ENCODE results near the gene ENPP7.

Gene ENPP7

GRCh38 chr17:79730769-79731483, at the start of gene ENPP7:
Gene ENPP7, plus strand, starts transcription at chr17:79730943. Its CDS starts 197 bp downstream, at chr17:79731140.
- DNase-seq: no peak

DNA sequence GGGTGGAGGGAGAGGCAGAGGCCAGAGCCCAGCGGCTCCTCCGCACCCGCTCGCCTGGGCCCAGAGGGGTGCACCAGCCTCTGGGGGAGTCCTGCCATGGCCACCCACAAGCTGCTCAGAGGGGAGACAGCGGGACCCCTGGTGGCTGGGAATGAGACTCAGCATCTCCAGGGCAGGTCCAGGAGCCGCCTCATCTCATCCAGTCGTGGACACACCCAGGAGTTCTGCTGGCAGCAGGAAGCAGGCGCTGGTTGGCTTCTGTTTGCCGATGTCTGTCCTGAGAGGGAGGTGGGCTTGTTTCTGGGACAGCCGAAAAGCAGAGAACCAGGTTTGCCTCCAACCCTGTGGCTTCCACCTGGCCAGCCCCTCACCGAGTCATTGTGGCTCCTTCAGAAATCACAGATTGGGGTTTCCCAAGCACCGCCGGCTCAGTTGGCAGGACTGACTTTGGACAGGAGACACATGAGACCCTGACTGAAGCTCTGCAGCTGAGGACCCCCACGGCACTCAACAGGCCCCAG, 49.6 kb upstream of the ENPP7 start:
- no peak for DNase-seq

- no peak for DNase-seq
Measured at GRCh38 chr17:79681628-79682261, 49.0 kb upstream of the ENPP7 start.

DNA sequence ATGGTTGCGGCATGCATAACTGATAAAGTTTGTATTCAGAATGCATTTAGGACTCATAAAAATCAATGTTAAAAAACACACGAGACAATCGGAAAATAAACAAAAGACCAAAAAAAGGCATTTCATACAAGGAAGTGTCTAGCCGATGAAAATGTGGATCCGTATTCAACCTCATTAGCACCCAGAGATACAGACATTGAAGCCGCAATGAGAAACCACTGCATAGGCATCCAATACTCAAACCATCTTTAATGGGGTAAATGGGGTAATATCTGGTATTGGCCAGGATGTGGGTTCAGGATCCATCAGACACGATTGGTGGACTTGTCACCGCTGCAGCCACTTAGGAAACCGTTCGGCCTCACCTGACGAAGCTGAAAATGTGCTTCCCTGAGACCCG, 47.4 kb upstream of the ENPP7 start:
- no peak for DNase-seq

DNA sequence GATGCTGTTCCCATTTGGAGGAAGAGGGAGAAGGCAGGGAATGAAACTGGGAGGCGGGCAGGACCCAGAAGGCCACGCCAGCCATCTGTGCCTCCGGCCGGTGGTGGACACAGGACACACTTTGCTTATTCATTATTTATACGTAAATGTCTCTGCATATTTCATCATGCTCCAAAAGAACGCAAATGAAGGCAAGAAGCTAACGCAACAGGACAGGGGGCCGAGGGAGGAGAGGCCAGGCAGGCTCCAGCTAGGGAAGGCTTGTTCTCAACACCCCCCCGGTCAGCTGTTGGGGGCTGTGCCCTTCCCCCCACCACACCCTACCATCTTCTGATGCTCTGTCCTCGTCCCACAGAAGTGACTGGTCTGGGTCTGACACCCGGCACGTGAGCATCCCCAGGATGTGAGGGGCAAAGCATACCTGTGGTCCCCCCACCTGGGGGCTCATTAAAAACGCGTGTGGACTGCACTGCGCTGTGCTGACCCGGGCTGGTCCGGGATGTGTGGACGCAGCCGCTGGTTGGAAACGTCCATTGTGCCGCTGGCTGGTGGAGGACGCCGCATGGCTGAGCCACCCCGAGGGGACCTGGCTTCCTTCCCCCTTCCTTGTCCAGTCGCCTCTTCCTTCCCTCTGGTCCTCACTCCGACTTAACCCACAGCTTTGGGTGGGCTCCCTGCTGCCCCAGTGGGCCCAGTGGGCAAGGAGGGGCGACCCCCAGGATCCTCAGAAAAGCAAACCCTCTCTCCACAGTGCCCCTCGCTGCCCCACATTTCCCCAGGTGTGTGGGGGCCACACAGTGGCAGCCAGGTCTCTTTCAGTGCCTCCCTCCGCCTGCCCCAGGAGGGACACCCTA, 46.4 kb upstream of the ENPP7 start:
- DNase-seq: no peak

GRCh38 chr17:79685121-79685520, 45.6 kb upstream of the ENPP7 start:
- no peak for DNase-seq

DNA sequence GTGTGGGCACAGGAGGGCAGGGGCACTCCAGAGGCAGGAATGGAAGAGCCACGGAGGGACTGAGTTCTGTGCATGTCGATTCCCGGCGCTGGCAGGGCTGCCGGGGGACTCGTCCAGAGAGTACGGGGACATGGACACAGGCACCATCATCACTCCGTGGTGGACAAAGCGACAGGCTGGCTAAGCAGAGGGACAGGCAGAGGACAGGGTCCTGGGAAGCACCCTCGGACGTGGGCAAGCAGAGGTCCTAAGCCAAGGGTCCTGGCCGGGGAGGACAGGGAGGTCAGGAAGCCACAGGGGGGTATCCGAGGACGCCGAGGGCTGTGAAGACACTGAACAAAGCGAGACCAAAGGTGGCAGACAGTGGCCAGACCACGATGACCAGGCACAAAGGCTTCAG, 44.3 kb upstream of the ENPP7 start:
- DNase-seq: no peak

- DNase-seq: no peak
Measured at GRCh38 chr17:79690466-79690865, 40.3 kb upstream of the ENPP7 start.

DNA sequence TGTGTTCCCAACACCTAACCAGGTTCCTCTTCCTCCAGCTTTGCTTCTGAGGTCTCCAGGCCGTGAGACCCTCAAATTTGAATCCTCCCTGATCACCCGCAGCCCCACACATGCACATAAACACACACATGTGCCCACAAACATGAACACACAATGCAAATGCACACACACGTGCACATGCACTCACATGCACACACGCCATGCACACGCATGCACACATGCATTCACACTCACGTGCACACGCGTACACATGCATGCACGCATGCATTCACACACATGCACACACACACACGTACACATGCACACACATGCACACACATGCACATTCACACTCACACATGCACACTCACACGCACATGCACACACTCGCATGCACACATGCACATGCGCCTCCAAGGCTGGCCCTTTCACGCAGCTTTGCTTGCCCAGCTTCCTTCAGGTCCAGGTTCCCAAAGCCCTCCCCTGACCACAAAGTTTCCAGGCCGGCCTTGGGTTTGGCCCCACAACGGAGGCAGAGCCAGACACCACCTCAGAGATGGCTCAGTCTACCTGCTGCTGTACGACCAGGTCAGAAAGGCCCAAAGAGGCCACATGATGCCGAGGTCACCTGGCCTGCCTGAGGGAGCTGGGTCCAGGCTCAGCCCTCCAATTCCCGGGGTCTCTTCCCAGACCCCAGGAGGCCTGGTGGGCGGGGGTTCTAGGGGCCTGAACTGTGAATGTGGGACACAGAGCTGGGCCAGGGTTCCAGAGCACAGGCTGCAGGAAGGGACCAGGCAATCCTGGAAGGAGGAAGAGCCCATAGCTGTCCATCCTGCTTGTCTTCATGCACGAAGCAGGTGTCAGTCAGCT, 39.5 kb upstream of the ENPP7 start:
- no peak for DNase-seq

DNA sequence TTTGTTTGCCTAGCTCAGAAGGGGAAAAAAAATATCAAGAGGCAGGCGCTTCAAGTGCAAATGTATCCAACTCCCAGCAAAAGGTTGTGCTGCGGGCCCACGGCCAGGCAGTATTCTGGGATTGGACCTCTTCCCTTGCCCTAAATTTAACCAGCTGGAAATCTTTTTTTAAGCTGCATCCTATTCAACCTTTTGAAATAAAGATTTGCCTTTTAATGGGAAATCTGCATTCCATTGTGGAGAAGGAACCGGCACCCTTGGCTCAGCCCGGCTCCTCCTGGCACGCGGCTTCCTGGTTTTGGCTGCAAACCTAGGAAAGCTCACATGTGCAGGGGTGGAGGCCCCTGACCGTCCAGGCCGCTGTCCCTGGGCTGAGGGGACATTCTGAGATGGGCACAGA, 38.8 kb upstream of the ENPP7 start:
- no peak for DNase-seq

GRCh38 chr17:79693419-79693818, 37.3 kb upstream of the ENPP7 start:
- DNase-seq: no peak

DNA sequence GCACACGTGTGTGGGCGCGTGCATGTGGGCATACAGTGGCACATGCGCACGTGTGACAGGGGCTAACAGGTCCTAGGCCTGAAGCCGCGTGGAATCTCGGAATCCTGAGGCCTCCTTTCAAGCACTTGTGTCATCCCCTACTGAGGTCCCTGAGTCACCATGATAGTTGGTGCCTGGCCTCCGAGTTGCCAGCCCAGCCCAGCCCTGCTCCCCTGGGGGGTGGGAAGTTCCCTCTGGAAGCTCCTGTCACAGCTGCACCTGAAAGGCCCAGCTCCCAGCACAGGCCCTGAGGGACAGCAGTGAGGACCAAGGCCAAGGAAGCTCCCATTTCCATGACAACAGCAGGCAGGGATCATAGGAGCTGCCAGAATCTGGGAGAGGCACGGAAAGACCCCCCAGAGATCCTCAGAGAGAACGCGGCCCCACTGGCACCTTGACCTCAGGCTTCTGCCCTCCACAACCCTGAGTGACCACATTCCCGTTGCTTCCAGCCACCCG, 35.4 kb upstream of the ENPP7 start:
- DNase-seq: no peak

GRCh38 chr17:79695797-79696609, 34.7 kb upstream of the ENPP7 start:
- no peak for DNase-seq

DNA sequence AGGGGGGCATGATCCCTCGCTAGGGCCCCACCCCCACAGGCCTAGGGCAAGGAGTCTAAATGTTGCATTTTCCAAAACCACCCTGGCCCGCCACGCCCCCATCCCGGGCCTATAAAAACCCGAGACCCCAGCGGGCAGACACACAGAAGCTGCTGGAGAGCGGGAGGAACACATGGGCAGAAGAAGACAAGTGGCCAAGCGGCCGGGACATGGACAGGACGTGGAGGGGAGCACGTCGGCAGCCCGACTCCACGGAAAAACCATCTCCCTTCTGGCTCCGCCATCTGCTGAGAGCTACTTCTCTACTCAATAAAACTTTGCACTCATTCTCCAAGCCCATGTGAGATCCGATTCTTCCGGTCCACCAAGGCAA, 34.1 kb upstream of the ENPP7 start:
- DNase-seq: no peak

DNA sequence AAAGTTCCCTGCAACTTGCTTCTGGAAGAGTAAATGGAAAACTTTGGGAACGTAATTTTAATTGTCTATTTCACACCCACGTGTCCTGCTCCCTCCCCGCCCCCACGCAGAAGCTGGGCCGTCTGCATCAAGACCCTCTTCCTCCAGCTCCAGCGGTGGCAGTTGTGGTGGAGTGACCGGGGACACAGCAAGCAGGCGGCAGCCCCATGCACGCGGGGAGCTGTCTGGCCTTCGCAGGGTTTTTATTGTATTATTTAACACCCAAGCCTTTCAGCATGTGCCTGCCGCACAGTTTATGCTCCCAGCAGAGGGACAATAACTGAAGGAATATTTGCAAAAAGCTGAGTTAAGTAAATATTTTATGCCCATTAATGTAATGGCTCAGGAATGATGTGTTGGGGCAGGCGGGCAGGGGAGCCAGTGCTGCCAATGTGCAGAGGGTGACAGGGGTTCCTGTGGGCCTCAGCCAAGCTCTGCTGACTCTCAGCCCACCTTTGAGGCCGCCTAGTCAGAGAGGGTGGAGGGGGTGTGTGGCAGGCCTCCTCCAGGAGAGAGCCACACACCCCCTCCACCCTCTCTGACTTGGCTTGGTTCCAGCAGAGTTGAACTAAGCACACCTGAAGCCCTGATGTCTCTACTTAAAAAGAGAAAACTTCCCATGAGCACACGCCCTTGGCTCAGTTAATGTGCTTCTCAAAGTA, 32.4 kb upstream of the ENPP7 start:
- DNase-seq: no peak

DNA sequence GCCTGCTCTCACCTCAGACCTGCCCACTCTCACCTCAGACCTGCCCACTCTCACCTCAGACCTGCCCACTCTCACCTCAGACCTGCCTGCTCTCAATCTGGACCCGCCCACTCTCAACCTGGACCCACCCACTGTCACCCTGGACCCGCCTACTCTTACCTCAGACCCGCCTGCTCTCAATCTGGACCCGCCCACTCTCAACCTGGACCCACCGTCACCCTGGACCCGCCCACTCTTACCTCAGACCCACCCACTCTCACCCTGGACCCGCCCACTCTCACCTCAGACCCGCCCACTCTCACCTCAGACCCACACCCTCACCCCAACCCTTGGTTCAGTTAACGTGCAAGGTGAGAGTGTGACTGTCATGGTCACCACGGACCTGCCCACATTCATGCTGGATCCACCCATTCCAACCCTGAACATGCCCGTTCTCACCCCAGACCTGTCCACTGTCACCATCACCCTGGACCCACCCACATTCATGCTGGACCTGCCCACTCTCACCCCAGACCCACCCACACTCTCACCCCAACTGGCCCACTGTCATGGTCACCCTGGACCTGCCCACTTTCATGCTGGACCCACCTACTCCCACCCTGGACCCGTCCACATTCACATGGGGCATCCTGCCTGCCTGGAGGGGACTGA, 31.2 kb upstream of the ENPP7 start:
- DNase-seq: no peak

DNA sequence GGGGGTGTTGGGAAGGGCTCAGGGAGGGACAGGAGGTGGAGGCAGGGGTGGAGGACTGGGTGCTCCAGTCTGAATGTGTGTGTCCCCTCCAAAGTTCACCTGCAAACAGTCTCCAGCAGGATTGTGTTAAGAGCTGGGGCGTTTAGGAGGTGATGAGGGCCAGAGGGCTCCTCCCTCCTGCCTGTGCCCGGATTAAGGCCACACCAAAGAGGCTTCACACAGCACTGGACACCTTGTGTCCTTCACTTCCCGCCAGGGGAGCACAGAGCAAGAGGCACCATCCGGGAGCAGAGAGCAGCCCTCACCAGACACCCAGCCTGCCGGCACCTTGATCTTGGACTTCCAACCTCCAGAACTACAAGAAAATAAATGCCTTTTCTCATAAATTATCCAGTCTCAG, 30.2 kb upstream of the ENPP7 start:
- DNase-seq: no peak

GRCh38 chr17:79702034-79702433, 28.7 kb upstream of the ENPP7 start:
- no peak for DNase-seq

DNA sequence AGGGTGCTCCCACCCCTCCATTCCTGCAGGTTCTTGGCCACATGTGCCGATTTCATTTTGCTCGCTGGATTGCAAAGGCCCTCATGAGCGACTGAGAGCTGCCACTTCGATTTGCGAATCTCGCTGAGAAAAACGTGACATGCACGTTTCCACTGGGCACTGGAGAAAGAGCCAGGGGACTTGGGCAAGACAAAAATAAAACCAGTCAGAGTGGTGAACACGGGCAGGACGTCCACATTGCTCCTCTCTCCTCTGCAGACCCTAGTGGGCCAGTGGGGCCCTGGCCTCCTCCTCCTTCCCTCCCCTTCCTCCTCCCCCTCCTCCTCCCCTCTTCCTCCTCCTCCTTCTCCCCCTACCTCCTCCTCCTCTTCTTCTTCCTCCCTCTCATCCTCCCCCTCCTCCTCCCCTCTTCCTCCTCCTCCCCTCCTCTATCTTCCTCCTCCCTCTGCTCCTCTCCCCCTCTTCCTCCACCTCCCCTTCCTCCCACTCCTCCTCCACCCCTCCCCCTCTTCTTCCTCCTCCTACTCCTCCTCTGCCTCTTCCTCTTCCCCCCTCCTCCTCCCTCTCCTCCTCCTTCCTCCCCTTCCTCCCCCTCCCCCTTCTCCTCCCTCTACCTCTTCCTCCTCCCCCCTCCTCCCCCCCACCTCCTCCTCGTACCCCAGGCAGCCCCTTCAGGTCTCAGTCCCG, 28.1 kb upstream of the ENPP7 start:
- DNase-seq: no peak

DNA sequence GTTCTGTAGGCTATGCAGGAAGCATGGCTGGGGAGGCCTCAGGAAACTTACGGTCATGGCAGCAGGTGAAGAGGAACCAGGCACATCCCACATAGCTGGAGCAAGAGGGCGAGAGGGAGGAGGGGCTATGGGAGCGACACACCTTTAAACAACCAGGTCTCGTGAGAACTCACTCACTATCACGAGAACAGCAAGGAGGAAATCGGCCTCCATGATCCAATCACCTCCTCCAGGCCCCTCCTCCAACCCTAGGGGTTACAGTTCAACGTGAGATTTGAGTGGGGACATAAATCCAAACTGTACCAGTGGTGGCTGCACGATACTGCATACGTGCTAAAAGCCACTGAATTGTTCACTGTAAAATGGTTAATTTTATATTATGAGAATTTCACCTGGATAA, 26.1 kb upstream of the ENPP7 start:
- DNase-seq: no peak

Measured in OCI-M1 (cell line).